Measurements from ENCODE around the gene HAUS2. TPM values are rescaled to one million over a fixed set of nuclear protein-coding genes. Genes with fewer than 3 reads are reported as not detected.

HAUS2 gene
- total RNA-seq, 1 experiment from 2014 or later: 41.8 TPM

- no peak for DNase-seq (ENCODE audit: low spot score)
Measured at GRCh38 chr15:42608752-42609488, 60.3 kb downstream of the HAUS2 start.

GRCh38 chr15:42611532-42611931, 62.9 kb downstream of the HAUS2 start:
- DNase-seq (ENCODE audit: low spot score): no peak

DNA sequence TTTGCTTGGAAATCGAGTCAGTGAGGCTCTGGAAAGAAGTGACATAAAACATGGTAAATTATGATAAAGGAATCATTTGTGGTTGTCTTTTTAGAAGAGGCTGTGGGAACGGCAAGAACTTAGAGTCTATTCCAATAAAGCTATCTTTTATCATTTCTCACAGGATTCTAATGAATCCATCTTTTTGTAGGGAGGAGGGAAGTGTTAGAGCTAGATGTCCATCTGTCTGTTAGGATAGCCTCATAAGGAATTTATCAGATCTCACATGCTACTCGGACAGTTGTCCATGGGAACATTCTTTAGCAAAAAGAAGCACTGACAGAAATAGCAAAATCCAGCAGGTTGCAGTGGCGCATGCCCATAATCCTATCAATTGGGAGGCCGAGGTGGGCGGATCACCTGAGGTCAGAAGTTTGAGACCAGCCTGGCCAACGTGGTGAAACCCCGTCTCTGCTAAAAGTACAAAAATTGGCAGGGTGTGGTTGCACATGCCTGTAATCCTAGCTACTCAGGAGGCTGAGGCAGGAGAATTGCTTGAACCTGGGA, 63.8 kb downstream of the HAUS2 start:
- no peak for DNase-seq (ENCODE audit: low spot score)

- no peak for DNase-seq (ENCODE audit: low spot score)
Measured at GRCh38 chr15:42616107-42616506, 67.5 kb downstream of the HAUS2 start.

Other genes with a start within 250 kb of the HAUS2 start
- gene CAPN3, start 189.3 kb upstream of the HAUS2 start, total RNA-seq (2014; rRNA removed; shearing (Covaris generic)): 0.43 TPM in 1 of 2 replicates, not detected in the other
- 16.3 and 19.2 TPM in 2 replicates for gene ZNF106, start 57.7 kb upstream of the HAUS2 start, total RNA-seq (2014; rRNA removed; shearing (Covaris generic))
- gene SNAP23, start 53.2 kb upstream of the HAUS2 start, total RNA-seq (2014; rRNA removed; shearing (Covaris generic)): 56.7 and 87.9 TPM in 2 replicates
- gene LRRC57, start within 50 bp of the HAUS2 start, total RNA-seq (2014; rRNA removed; shearing (Covaris generic)): 6.3 and 14.2 TPM in 2 replicates
- gene STARD9, start 26.8 kb downstream of the HAUS2 start, total RNA-seq (2014; rRNA removed; shearing (Covaris generic)): 0.70 and 0.88 TPM in 2 replicates
- 8.2 and 11.6 TPM in 2 replicates for gene CDAN1, start 188.3 kb downstream of the HAUS2 start, total RNA-seq (2014; rRNA removed; shearing (Covaris generic))